ENCODE results near the gene ISCU.
"Not testable (repeated sequence)": the region's sequence is repeated elsewhere in the genome, so short reads cannot be mapped to it uniquely, and the experiment has no call there.

The ISCU gene

DNA sequence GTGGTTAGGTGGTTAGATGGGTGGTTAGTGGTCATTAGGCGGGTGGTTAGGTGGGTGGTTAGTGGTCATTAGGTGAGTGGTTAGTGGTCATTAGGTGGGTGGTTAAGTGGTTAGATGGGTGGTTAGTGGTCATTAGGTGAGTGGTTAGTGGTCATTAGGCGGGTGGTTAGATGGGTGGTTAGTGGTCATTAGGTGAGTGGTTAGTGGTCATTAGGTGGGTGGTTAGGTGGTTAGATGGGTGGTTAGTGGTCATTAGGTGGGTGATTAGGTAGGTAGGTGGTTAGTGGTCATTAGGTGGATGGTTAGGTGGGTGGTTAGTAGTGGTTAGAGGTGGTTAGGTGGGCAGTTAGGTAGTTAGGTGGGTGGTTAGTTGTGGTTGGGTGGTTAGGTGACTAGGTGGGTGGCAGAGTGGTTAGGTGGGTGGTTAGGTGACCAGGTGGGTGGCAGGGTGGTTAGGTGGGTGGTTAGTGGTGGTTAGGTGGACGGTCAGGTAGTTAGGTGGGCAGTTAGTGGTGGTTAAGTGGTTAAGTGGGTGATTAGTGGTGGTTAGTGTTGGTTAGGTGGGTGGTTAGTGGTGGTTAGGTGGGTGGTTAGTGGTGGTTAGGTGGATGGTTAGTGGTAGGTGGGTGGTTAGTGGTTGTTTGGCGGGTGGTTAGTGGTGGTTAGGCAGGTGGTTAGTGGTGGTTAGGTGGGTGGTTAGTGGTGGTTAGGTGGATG lies 43.5 kb downstream of the ISCU start:
- no peak for DNase-seq

DNA sequence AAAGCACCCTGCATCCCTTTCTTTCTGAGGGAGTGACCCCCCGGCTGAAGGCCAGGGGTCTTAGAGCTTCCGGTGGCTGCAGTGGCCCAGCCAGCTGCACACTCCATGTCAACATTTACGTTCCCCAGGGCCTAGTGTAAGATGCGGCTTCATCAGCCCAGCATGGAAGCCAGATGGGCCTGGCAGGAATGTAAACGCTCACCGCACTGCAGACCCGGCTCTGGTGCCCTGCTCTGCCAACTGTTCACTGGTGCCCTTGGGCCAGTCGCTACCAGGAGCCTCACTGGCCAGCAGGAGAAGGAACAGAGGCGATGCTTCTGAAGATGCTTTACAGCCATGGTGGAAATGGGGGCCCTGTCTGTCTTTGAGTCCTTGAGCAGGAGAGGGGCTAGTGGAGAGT lies 44.1 kb downstream of the ISCU start:
- no peak for DNase-seq

DNA sequence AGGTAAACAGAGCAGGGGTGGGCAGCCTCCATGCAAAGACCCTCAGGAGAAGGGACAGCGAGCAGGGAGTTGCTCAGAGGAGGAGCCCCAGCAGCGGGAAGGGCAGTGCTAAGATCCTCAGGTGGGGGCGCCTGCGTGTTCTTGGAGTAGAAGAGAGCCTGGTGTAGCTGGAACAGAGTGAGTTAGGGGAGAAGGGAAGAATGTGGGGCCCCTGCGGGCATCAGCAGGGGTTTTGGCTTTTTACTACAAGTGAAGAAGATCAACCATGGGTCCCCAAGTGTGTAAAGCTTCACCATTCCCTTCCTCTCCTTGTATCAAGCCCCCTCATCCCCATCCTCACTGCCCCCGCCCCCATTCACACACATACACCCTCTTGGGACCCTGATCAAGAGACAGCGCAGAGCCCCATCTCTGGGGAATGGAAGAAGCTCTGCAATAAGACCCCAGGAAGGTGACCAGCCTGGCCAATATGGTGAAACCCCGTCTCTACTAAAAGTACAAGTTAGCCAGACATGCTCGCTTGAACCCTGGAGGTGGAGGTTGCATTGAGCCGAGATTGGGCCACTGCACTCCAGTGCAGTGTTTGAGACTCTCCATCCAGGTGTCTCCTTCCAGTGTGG lies 45.7 kb downstream of the ISCU start:
- DNase-seq = no peak

DNA sequence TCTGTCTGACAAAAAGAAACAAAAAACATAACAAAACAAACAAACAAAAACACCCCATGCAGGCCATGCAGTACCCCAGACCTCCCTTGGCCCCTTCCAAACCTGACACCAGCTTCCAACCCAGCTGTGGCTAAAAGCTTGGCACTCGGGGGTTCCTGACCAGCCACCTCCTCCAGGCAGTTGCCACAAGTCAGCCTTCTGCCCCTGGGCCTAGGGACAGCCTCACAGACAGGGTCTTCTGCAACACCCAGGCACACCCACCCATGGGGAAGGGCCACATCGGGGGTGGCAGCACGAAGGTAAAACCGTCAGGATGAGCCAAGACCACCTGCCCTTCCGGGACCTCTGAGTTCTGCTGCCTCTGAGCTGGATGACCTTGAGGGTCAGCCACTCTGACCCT lies 46.2 kb downstream of the ISCU start:
- DNase-seq = no peak

DNA sequence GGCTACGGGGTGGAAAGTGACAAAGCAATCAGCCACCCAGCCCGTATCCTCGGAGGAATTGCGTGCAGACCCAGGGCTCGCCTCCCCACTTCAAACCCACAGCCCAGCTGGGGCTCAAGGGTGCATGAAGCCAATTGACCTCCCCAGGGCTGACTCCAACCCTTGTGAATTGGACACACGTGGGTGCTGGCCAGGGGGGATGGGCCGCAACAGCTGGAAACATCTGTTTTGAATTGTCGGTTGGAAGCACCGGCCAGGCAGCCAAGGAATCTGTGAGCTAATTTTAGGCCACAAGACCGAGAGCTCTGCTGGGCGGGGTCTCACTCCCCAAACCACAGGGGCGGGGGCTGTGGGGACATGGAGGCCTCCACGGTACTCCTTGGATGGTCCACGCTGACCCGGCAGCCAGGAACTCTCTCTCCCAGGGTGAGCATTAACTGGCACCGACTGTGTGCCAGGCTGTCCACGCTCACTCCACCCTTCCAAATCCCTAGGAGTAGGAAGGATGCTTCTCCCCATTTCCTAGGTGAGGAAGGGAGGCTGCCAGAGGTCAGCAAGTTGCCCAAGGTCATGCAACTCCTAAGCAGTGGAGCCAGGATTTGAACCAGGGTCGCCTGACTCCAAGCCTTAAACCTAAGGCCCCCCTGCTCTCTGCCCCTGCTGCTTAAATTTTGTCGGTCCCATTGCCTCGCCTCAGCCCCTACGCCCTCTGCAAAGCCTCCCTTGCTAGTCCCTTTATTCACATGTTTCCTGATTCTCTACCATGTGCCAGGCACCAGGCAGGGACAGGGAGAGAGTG lies 47.3 kb downstream of the ISCU start:
- no peak for DNase-seq

DNA sequence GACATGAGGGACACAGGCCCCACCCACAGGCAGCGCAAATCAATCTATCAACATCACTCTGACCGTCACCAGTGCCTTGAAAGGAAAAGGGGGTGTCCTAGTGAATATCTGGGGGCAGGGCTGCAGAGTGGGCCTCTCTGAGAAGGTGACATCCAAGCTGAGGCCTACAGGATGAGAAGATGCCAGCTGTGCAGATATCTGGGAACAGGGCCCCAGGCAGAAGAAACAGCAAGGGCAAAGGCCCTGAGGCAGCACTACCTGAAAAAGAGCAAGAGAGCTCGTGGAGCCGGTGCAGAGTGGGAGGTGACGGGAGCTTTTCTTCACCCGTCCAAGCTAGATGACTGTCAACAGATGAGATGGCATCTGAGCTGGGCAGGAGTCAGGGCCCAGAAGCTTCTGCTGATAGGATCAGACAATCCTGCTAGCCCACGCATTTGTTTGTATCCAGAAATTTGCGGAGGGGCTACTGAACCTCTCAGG lies 48.0 kb downstream of the ISCU start:
- DNase-seq = no peak

DNA sequence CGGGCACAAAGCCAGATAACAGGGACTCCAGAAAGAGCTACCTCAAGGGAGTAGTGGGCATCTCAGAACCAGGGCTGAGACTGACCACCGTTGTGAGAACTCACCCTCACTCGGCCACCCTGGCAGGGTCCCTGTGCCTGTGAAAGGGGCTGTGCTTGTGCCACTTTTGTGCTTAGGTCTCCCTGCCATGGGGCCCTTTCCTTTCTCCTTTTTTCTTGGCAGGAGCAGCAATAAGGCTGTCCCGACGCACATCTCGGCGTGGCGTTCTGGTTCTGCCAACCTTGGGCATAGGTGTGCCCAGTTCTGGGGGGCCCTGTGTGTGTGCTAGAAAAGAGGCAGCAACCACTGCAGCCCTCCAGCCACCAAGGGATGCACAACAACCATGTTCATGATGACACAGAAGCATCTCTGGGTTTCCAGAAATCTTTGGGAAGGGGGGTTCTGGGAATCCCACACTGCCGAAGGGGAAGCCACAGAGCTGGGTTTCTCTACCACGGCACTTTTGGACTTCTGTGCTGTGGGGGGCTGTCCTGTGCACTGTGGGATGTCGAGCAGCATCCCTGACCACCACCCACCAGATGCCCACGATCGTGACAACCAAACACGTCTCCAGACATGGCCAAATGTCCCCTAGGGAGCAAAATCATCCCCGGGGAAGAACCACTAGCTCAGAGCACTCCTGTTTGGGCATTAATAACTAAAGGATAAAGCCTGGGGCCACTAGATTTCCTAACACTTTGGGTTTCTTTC lies 48.6 kb downstream of the ISCU start:
- no peak for DNase-seq

DNA sequence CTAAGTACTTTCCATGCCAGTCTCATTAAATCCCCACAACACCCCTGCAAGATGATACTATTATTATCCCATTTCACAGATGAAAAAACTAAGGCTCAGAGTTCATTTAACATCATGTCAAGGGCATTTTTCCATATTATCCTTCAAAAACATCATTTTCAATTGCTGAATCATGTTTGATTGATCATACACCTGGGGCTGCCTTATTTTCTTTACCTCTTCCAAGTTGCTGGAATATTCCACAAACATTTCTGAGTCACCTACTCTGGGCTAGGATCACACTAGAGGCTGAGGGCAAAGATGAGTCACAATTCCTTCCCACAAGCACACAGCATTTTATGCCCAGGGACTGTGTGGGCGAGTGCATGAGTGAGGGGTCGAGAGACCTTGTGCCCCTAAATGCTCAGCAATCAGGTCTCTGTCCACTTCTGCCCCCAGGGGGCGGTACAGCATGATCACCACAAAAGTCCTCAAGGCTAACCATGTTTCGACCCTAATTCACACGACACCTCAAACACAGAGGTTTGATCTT lies 49.6 kb downstream of the ISCU start:
- no peak for DNase-seq

DNA sequence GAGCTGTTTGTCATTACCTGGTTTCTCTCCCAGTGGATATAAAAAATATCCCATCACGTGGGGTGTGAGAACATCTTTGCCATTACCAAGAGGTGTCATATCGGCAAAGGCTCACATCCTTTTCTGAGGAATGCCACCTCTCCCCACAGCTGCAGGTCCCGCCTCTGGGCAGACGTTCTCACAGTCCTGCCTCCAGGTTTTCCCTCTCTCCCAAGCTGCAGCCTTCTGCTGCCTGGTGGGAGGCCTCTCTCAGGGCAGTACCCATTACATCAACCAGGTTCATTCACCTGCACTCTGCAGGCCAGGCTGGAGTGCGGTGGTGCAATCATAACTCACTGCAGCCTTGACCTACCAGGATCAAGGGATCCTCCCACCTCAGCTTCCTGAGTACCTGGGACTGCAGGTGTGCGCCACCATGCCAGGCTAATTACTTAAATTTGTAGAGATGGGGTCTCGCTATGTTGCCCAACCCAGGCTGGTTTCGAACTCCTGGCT lies 50.4 kb downstream of the ISCU start:
- DNase-seq = no peak

DNA sequence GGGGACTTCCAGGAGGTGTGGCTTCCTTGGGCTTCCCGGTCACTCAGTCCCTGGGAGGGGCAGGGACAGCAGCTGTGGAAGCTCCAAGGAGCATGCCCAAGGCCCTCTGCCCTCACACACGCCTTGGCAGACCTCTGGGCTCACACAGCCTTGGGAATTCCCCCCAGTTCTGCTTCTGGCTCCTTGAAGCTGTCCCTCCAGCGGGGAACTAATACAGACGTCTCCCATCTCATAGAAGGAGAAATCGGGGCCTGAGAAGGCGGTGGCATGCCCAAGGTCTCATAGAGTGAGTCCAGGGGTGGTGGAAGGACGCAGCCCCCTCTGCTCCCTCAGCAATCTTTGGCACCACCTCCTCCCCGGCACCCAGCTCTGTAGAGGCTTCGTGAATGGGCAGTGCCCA lies 51.2 kb downstream of the ISCU start:
- no peak for DNase-seq

DNA sequence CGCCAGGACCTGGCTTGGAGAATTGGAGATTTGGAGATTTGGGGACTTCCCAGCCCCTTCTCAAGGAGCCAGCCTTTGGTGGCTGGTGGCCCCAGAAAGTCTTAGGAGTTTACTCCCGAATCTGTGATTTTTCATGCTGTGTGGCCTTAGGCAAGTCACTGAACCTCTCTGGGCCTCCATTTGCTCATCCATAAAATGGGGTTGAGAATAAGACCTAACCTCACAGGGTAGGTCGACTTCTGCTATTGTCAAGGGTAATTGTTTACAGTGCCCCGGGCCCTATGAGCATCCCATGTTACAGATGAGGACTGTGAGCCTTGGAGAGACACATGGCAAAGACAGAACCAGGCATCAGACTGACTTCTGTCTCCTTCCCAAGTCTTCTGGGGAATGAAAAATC lies 51.6 kb downstream of the ISCU start:
- no peak for DNase-seq

DNA sequence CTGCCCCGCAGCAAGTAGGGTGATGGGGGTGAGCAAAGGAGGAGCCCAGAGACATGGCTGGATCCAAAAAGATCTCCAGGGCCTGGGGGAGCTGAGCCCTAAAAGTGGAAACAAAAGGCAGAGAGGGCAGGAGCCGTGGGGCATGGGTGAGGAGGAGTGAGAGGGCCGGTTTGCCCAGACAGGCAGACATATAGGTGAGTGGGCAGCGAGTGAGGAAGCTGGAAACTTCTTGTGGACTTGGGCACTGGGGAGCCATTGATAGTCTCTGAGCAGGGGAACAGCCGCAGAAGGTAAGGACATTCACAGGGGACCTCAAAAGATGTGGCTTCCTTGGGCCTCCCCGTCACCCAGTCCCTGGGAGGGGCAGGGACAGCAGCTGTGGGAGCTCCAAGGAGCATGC lies 52.2 kb downstream of the ISCU start:
- DNase-seq = no peak

DNA sequence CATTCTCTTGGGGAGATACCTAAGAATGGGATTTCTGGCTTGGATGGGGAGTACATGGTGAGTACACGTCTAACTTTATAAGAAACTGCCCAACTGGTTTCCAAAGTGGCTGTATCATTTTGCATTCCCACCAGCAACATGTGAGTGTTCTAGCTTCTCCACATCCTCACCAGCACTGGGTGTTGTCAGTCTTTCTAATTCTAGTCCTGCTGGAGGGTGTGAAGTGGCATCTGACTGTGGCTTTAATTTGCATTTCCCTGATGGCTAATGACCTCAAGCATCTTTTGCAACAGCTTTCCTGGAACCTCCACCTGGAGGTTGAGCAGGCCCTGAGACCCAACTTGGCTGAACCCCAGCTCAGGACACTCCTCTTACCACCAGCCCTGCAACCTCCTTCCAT lies 53.5 kb downstream of the ISCU start:
- DNase-seq = no peak

DNA sequence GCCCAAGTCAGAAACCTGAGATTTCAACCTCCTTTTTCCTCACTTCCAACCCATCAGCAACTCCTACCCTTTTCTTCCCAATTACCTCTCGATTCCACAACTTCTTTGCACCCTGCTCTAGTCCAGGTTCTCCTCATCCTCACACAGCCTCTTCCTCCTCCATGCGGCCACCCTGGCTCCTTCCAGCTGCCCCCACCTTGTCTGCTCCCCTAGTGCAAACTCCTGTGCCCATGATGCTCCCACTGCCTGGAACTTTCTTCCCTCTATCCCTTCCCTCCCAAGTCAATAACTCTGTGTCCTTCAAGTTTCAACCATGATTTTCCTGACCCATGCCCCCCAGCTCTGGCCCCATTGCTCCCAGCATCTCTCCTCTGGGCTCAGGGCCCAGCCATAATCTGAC lies 54.0 kb downstream of the ISCU start:
- no peak for DNase-seq

DNA sequence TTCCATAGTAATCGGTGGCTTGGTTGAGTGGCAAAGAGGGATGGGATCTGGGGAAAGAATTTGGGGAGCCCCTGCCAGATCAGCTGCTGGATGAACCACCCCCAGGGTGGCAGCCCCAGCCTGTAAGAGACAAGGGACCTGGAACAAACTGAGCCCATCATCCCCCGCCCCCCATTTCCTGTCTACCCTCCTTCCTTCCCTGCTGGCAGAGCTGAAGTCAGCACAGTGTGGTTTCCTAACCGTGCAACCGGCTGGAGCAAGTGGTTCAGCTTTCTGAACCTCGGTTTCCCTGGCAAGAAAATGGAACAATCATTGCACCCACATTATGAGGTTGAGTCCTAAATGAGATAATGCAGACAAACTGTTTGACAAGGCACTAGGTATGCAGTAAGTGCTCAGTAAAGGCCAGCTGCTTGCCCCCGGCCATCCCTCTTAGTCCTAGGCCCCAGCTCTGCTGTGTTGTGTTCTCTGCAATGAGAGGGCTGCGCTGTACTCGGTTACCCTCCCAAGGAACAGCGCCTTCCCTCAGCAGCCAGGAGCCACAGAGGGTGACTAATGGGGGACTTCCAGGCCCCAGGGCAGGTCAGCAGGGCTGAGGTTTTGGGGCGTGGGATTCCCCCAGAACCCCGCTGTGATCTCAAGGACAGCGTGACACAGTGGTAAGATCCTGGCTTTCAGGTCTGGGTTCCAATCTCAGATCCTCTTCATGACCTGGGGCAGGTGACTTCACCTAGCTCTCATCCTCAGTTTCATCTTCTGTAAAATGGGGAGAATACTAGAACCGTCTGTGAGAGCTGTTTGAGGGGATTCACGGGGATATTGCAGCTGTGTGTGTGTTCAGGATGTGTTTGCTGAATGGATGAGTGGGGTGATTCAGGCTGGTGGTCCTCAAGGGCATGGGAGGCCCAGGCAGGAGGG lies 54.8 kb downstream of the ISCU start:
- DNase-seq = no peak

DNA sequence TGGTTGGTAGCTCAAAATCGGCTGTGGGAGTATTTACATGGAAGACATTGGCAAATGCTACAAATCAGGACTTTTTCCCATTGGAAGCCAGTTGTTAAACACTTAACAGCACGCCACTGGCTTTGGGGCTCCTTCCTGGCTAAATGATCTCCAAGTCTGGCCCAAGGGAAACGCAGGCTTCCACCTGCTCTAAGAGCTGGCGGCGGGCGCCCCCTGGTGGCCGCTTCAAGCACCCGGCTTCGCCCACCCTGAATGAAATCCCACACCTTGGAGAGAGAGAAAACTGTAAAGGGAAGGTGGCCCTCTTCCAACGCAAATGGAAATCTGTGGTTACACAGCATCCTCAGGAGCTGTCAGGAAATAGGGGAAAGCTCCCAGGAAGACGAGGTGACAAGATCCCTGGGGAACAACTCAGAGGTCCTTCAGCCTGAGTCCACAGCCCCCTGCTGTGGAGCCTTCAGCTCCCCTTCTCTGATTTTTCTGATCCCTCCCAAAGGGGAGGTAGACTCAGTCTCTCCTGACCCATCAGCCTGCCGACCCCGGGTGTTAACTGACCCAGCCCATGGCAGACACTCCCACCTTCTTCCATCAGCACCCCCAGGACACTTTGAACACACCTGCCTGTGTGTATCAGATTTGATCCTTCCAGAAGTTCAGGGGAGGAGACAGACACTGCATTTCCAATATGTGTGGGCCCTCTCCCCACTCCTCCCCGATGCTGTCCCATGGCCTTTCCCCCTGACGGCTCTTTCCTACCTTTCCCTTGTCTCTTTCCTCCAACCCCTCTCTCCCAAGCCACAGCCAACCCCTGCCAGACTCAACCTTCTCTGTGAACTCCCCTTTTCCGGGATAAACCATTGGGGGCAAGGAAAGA lies 55.9 kb downstream of the ISCU start:
- peak; percentile 52 for DNase-seq

DNA sequence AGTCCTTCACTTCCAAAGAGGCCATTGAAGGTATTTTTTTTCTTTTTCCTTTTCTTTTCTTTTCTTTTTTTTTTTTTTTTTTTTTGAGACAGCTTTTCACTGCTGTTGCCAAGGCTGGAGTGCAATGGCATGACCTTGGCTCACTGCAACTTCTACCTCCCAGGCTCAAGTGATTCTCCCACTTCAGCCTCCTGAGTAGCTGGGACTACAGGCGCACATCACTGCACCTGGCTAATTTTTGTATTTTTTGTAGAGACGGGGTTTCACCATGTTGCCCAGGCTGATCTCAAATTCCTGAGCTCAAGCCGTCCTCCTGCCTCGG lies 56.5 kb downstream of the ISCU start:
- not testable (repeated sequence) for DNase-seq

All from NCI-H187 treated with DMSO at 0.1 percent for 48 hours (cell line).